SIG-M5 treated with dmso at 0.1 percent for 504 hours (cell line): ENCODE results near the gene KCNF1.

ENCODE experiments used
- DNase-seq: peaks from one replicate; lab custom pipeline; 2025; ENCODE audit not compliant: unreplicated experiment; lab: John Stamatoyannopoulos, UW

Gene KCNF1

DNA sequence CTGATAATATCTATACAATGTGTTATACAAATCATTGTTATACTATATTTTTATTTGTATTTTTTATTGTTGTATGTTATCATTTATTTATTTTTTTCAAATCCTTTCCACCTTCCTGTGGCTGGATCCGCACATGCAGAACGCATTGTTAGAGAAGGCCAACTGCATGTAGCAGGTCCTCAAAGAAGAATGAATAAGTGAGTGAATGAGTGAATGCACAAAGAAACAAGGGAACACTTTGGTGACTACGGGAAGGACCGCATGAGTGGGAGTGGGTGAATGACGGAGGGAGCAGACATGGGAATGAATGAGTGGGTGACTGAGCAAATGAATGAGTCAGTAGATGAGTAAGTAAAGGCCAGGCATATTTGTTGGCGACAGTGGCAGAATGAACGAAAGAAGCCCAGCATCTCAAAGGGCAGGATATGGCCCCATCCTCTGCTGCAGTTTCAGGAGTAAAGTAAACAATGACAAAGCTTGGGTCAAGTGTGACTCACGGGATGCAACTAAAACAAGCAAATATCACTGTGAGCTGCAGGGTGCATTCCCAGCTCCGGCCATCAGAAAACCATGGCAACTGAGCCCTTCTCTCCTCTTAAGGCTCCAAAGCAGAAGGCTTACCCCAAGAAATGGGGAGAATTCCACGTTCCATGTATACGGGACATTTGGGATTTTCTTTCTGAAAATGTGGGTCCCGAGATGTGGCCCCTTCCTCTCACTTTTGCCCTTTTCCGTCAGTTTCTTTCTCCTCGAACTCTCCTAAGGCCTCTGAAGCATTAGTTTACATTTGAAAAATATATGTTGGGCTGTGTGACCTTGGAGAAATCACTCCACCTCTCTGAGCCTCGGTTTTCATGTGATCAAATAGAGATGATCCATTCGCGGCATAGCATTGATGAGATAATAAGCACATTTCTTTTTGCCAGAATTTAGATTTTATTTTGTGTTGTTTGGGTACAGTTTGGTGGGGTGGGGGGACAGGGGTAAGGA lies 24.5 kb downstream of the KCNF1 start:
- peak; percentile 70 for DNase-seq

DNA sequence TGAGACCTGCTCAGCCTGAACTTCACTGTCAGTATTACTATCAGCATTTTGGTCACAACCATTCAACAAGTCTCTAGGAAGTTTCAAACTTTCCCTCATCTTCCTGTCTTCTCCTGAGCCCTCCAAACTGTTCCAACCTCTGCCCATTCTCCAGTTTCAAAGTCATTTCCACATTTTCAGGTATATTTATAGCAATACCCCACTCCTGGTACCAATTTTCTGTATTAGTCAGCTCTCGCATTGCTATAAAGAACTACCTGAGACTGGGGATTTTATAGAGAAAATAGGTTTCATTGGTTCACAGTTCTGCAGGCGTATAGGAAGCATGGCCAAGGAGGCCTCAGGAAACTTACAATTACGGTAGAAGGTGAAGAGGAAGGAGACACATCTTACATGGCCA lies 27.3 kb downstream of the KCNF1 start:
- no peak for DNase-seq

DNA sequence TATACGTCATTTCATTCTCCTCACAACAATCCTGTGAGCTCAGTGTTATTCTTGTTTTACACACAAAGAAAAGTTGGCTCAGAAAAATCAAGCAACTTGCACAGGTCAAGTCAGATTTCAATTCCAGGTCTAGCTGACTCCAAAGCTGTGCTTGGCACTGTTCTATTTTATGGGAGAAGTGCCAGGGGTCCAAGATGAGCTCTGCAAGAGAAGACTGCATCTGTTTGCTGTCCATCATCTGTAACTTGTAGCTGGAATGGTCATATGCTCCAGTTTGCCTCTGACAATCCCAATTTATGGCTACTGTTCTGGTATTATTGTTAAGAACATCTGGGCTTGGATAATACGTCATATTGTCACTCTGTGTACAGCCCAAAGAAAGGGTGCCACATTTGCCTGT lies 28.9 kb downstream of the KCNF1 start:
- DNase-seq = no peak

DNA sequence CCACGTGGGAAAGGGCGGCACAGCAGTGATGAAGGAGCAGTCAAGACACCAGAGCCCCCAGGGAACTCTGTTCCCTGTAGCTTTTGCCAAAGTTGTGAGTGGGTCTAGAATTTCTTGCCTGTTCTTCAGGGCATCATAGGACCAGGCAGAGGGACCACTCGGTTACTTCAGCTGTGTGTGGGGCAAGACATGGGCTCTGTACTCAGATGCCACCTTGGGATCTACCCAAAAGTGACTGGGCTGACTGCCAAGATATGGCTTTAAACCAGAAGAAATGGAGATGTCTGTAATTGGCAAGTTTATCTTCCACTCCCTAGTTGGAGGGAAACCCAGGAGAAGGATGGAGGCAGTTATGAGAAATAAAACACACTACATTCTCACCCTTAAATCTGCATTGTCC lies 29.6 kb downstream of the KCNF1 start:
- DNase-seq = no peak

DNA sequence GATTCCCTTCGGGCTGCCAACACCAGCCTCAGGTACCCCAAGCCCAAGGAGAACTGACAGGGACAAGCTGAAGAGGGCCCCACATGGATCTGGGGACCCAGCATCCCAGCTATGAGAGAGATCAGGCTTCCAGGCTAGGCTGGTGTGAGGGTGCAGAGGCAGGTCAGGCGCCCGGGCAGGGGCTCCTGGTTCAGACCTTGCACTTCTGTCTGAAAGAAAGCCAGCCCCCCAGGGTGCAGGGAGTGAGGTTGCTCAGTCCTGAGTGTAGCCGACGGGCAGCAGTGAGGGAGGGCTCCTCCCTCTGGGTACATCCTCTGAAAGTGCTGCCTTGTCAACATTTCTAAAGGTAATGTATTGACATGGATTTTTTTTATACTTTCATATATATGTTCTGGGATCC lies 33.1 kb downstream of the KCNF1 start:
- DNase-seq = no peak

DNA sequence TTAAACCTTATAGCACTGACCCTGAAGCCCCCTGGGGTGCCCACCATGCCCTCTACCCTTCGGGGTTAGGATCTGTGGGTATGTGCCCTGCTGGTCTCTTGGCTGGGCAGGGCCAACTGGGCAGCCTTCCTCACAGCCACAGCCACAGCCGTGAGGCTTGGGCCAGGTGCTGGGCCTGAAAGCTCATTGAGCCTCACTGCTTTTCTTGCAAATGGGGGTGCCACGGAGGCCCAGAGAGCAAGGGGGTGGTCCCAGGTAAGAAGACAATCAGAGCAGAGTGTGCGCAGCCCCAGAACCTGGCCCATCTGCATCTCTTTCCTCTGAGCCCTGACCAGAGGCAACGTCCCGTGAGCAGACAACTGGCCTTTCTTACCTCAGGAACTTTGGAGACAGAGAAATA lies 34.7 kb downstream of the KCNF1 start:
- DNase-seq = no peak

DNA sequence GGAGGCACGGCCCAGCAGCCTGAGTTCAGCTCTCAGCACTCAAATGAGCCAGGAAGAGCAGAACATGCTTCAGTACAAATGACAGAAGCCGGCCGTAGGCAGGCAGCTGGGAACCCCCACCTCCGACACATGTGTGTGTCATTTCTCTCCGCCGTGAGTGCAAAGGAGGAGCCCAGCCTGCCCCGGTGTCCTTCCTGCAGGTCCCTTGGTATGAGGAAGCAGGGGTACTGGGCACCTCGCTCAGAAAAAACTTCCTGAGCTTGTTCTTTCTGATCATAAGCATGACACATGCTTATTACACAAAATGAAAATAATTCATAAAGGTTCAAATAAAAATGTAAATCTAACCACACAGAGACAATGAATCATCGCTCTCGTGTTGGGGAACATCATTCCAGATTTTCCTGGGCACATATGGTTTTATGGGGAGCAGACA lies 35.3 kb downstream of the KCNF1 start:
- DNase-seq = no peak

DNA sequence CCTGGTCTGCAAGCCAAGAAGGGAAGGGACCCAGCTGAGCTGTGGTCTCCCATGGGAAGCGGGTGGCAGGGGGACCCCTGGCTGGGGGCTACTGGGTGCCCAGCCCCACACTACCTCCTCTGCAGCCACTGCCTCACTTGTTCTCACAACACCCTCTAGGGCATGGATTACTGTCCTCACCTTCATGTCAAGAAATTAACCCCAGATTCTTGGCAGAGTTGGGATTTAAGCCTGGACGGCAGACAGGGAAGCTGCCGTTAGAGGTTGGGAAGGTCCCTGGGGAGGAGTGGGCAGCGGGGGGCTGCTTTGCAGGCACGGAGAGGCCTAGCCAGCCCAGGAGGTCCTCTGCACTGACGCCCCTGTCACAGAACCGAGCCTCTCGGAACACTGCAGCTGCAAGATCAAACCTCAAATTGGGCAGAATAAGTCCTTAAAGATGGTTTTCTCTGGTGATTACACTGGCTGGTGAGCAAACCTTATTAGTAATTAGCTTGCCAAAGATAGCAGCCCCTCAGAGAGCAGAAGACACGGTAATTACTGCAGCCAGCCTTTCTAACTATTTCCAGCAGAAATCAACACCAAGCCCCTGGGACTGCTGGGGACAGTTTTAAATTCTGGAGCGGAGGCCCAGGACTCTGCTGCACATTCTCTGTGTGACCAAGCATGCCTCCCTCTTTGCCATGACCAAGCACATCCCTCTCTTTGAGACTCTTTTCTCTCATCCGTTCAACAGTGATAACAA lies 35.9 kb downstream of the KCNF1 start:
- no peak for DNase-seq

DNA sequence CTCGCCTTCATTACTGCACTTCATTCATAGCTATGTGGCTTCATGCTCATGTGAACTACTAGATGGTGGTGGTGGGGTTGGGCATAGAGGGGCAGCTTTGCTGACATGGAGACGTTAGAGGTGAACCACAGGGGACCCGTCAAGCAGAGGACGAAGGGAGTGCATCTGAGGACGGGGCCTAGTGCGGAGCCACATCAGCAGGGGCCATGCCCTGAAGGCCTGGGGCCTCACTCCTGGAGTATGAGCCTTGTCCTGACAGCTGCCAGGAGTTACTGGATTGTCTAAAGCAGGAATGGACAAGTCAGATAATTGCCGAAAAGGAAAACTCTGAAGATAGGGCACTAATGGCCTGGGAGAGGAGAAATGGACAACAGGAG lies 36.4 kb downstream of the KCNF1 start:
- DNase-seq = no peak

DNA sequence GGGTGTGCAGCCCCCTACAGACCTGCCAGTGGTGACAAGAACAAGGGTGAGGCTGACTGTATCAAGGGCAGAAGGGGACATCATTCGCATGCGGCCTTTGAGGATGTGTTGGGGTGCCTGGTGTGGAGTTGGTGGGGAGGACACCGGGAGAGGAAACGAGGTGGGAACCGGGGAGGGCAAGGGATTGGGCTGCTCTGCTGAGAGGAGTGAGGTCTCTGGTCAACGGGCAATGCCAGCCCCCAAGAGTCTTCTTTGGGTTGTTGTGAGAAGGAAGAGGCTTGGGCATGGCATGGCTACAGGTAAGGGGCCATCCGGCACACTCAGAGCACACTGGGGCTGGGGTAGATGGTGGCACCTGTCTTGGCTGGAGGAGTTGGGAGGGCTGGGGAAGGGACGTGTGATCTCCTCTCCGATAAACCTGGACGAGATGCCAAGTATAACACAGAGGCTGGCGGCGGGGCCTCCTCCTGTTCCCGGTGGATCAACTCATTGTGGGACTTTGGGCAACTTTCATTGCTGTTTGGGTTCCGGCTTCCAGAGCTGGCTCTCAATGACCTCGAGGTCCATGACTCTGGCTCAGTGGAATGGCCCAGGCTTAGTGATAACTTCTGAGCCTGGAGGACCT lies 37.0 kb downstream of the KCNF1 start:
- DNase-seq = no peak

DNA sequence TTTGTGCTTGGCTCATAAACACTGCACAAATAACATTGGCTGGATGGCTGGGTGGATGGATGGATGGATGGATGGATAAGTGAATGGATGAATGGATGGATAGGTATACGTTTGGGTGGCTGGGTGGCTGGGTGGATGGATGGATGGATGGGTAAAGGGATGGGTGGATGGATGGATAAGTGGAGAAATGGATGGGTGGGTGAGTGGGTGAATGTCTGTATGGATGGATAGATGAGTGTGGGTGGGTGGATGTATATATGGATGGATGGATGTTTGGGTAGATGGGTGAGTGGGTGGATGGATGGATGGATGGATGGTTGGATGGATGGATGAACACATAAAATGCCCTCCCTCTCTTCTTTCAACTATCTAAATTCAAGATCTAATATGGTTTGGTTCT lies 38.1 kb downstream of the KCNF1 start:
- no peak for DNase-seq

DNA sequence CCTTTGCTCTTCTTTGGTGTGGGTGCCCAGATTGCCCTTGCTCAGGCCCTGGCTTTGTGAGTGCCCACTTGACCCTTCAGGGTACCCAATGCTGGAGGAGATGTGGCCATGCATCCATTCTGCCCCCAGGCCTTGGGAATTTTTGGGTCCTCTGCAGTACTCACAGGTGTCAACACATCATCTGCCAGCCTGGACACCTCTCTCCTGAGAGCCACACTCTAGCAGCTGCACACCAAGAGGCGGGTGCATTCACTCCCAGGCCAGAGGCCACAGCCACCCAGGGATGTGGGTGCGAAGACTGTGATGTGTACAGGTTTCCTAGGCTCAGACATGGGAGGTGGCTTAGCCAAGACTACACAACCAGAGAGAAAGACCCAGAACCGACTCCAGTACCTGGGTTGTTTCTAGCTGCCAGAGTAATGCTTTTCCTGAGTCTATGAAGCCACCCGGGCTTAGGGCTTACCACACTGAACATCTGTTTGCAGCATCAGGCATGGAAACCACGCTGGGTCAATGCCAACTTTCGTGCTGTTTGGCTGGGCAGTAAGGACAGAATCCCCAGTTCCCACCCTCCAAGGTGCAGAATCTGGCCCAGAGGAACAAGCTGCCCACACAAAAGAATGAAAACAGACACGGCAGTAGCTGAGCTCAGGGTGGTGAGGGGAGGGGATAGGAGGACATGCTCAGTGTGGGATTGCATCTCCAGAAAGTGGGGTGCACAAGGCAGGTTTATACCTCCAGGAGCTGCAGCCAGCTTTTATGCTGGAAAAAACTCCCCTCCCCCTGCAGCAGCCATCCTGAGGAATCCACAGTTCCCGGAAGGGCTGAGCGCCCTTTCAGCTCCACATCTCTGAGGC lies 40.1 kb downstream of the KCNF1 start:
- no peak for DNase-seq

DNA sequence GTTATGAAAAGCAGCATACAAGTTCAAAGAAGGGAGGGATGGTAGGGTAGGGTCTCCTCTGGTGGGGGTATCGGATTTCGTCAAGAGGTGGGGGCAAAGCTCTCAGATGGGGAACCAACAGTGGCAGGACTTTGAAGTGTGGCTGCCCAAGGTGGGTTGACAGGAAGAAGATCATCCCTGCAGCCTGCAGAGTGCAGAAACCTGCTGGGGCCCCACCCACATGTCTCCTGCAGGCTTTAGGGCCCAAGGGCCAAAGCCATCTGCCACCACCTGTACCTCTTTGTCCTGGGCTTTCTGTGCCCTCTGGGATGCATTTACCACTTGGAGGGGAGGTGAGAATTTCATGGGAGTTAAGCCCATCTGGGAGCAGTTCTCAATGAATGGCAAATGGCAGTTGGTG lies 42.7 kb downstream of the KCNF1 start:
- DNase-seq = no peak

DNA sequence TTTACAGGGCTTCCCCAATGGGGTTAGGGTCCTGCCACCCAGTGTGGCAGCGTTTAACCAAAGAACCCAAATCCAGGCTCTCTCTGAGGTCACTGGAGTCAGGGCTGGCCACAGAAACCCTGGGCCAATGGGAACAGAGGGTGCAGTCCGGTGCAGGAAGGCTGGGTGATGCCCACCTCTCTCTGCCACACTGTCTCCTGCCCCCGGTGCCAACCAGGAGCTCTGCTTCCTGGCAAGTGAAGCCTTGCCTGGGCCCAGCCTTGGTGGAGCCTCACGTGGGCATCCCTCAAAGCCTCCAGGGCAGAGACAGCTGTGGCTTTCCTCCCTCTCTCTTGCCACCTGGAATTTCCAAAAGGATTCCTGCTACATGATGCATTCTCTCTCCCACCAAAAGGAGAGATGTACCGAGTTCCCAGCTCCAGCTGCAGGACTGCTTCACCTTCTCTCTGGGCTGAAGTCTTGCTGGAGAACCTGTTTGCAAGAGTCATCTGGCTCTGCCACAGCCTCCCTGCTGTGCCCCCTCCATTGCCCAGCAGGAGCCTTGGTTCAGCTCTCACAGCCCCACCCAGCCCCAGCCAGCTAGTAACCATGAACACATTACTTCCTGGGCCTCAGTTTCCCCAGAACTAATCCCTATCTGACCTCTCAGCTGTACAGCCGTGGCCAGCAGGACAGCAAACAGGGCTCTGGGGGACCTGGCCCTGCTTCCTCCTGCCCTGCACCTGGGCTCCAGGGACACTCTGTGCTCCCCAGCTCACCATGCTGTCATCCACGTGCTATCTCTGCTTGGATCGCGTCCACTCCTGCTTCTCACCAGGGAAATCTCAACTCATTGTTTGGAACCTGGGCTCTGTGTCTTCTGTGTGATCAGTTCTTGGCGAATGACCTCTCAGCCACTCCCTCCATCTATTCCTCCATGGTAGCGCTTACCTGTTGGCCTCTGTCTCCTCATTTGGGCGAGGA lies 43.4 kb downstream of the KCNF1 start:
- no peak for DNase-seq

DNA sequence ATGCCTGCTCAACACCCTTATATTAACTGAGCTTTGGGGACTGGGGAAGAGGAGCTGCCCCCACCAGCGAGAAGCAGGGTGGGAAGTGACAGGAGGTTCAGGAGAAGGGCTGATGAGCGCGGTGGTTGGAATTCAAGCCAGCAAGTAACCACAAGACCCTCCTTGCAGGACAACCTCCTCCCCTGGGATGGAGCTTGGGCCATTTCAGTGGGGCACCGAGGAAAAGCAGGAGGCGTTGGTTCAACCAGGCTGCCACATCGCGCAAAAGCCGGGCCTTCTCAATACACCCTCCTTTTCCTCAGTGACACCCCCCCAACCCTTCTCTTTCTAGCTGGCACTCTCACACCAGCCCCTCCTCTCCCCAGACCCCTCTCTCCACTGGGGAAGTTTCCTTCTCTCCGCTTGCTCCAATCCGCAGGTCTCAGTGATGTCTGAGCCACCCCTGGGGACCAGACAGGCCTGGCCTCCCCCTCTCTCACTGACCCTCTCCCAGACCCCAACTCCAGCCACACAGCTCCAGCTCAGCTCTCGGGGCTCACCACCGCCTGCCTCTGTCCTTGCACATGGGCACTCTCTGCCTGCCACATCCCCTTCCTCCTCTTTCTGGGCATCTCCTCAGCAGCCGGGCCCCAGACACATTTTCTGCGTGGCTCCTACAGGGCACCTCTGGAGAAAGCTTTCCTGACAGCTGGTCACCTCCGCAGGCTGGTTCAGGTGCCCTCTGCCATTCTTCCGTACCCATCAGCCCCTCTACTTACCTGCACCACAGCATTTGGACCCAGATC lies 44.5 kb downstream of the KCNF1 start:
- no peak for DNase-seq

DNA sequence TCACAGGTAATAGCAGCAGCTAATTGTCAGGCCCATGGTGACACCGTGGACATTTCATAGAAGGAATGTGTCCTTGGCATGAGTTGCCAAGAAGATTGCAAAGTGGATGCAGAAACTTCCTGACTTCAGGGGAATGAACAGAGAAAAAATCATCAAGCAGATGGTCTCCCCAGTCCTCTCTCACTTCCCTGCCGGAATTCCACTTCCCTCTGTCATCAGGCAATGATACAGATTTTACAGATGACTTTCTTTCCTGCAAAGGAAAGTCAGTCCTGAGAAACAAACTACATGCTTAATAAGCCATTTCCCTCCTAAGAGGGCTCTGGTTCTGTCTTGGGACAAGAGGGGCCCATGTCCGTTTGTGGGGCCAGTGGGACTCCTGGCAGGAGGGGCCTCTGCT lies 45.7 kb downstream of the KCNF1 start:
- DNase-seq = no peak

DNA sequence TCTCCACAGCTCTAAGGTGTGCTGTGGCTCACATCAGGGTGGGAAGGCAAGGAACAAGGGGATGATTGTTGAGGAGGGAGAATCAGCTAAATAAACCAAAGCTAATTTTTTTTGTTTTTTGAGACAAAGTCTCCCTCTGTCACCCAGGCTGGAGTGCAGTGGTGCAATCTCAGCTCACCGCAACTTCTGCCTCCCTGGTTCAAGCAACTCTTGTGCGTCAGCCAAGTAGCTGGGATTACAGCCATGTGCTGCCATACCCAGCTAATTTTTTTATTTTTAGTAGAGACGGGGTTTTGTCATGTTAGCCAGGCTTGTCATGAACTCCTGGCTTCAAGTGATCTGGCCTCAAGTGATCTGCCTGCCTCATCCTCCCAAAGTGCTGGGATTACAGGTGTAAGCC lies 46.7 kb downstream of the KCNF1 start:
- DNase-seq = peak; percentile 56

DNA sequence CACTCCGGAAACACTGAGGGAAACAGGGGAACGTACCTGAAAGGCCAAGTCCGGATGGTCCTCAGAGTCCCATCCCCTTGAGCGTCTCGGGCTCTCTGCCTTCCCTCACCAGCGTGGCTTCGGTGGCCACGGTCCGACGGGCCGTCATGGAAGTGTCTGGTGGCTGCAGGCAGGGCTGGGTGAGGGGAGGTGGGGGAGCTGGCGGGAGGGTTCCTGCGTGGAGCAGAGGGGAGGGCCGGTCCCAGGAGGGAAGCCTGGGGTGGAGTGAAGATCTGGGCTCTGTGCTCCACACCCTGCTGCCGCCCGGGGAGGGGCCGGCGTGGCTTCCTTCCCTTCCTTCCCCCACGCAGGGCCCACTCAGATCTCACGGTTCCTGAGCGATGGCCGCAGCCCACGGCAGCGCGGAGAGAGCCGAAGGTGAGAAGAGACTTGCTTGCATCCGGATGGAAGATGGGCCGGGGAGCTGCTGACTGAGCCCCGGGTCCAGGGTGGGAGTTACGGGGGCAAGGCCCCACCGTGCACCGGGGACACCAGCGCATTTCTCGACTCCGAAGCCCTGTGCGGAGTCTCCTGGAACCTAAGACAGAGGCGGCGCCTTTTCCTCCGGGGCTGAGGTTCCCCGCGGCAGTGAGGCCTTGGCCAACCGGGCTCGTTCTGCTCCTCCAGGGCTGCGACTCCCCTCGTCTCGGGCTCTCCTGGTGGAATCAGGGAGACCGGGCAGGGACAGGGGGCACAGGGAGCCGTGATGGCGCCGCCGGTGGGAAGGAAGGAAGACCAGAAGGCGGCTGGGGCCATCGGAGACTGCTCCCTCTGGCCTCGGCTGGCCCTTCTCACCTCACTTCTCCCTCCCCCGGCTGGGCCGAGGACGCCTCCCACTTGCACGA lies 49.1 kb downstream of the KCNF1 start:
- no peak for DNase-seq
